Raji (cell line): ENCODE measurements around the gene MTFP1.
A peak's percentile ranks its signal among the peaks of the same experiment; 100 is the strongest.

Experiments used
- POLR2A ChIP-seq: IDR thresholded peaks from 2 replicates; pipeline ENCODE4 v1.6.1; 2011; ENCODE audit warnings: low read depth, low read length, control low read depth; ENCODE audit not compliant: insufficient read depth

The MTFP1 gene

GRCh38 chr22:30425616-30426387 is at the start of gene MTFP1:
TSS of gene MTFP1 (plus strand) at chr22:30425768. CDS start at chr22:30425880, 112 bp downstream.
- peak; percentile 77 for TF ChIP-seq POLR2A

GRCh38 chr22:30380011-30380410 is 45.6 kb upstream of the MTFP1 start:
- TF ChIP-seq POLR2A = no peak

- TF ChIP-seq POLR2A = no peak
These were observed 44.3 kb upstream of the MTFP1 start for GRCh38 chr22:30381264-30381663.

- no peak for TF ChIP-seq POLR2A
These were observed 43.2 kb upstream of the MTFP1 start for GRCh38 chr22:30382340-30382739.

GRCh38 chr22:30383061-30383460 is 42.5 kb upstream of the MTFP1 start:
- TF ChIP-seq POLR2A = no peak

GRCh38 chr22:30385942-30386341 is 39.6 kb upstream of the MTFP1 start:
- no peak for TF ChIP-seq POLR2A

- TF ChIP-seq POLR2A = no peak; the same call in 1 of the 2 replicates
These were observed 39.0 kb upstream of the MTFP1 start for GRCh38 chr22:30386608-30386959.

- peak; percentile 36; the same call in 1 of the 2 replicates for TF ChIP-seq POLR2A
These were observed 38.4 kb upstream of the MTFP1 start, which contains the start of gene RNF215 for GRCh38 chr22:30386960-30387827. TSS of gene RNF215 (minus strand) at chr22:30387411. CDS start at chr22:30387313, 98 bp downstream.

- peak; percentile 25; the same call in 1 of the 2 replicates for TF ChIP-seq POLR2A
These were observed 34.4 kb upstream of the MTFP1 start for GRCh38 chr22:30390974-30391691.

GRCh38 chr22:30392661-30393321 is 32.8 kb upstream of the MTFP1 start:
- no peak; the same call in 1 of the 2 replicates for TF ChIP-seq POLR2A

- TF ChIP-seq POLR2A = no peak
These were observed 32.3 kb upstream of the MTFP1 start for GRCh38 chr22:30393322-30393680.

GRCh38 chr22:30393885-30394284 is 31.7 kb upstream of the MTFP1 start:
- TF ChIP-seq POLR2A = no peak

- TF ChIP-seq POLR2A = no peak
These were observed 28.5 kb upstream of the MTFP1 start, which contains the start of gene SEC14L2 for GRCh38 chr22:30396871-30397655. TSS of gene SEC14L2 (plus strand) at chr22:30397018. CDS start at chr22:30397117, 99 bp downstream.

- TF ChIP-seq POLR2A = 0 out of 2 replicates have a peak, but pooled peaks have one; percentile 2
These were observed 27.6 kb upstream of the MTFP1 start for GRCh38 chr22:30397656-30398635.
